ENCODE results near the gene CLEC4D. TPM values are rescaled to one million over a fixed set of nuclear protein-coding genes. Genes with fewer than 3 reads are reported as not detected.

The CLEC4D gene
- not detected in 2 replicates for total RNA-seq

GRCh38 chr12:8513256-8513655, at the start of gene CLEC4D:
CLEC4D (plus strand) TSS chr12:8513503; CDS start chr12:8513733, 230 bp downstream.
- Histone ChIP-seq H3K36me3 (ENCODE audit: insufficient read depth, low read length) (no peaks in the 10 kb centered on the region), H3K27ac (ENCODE audit: low read depth, low read length) (no peak within 1 kb of the TSS), H4K20me1 (ENCODE audit: insufficient read depth, low read length) (no peaks in the 10 kb centered on the region), H3K79me2 (ENCODE audit: insufficient read depth, low read length) (no peaks in the 10 kb centered on the region), H3K27me3 (ENCODE audit: insufficient read depth, low read length) (no peaks in the 10 kb centered on the region), H3K4me3 (ENCODE audit: insufficient read depth, low read length) (no peak within 1 kb of the TSS), H2AFZ (ENCODE audit: low read length) (no peak within 1 kb of the TSS), H3K4me1 (ENCODE audit: insufficient read depth, low read length) (no peaks in the 10 kb centered on the region), H3K9me3 (ENCODE audit: low read depth, low read length) (no peaks in the 10 kb centered on the region), H3K4me2 (ENCODE audit: insufficient read depth, low read length) (no peak within 1 kb of the TSS)
- no peak for TF ChIP-seq CTCF (IDR thresholded peaks at IDR 0.05; ENCODE audit: extremely low read depth, low read depth, low read length)
- no peak for DNase-seq (ENCODE audit: insufficient read length, low spot score, missing footprints)

- DNase-seq (ENCODE audit: insufficient read length, low spot score, missing footprints) = no peak
- no peaks in the 10 kb centered on the region for H3K36me3 ChIP-seq (ENCODE audit: insufficient read depth, low read length)
- no peak for TF ChIP-seq CTCF (IDR thresholded peaks at IDR 0.05; ENCODE audit: extremely low read depth, low read depth, low read length)
Observed at GRCh38 chr12:8465301-8465996, 47.9 kb upstream of the CLEC4D start.

GRCh38 chr12:8466241-8466640, 47.1 kb upstream of the CLEC4D start:
- H2AFZ ChIP-seq (ENCODE audit: low read length) = no peak overlapping the region
- no peaks in the 10 kb centered on the region for H3K79me2 ChIP-seq (ENCODE audit: insufficient read depth, low read length)
- no peak overlapping the region for H3K4me3 ChIP-seq (ENCODE audit: insufficient read depth, low read length)
- no peaks in the 10 kb centered on the region for H3K27me3 ChIP-seq (ENCODE audit: insufficient read depth, low read length)
- H3K9me3 ChIP-seq (ENCODE audit: low read depth, low read length) = no peaks in the 10 kb centered on the region
- no peaks in the 10 kb centered on the region for H3K36me3 ChIP-seq (ENCODE audit: insufficient read depth, low read length)
- H3K4me1 ChIP-seq (ENCODE audit: insufficient read depth, low read length) = no peaks in the 10 kb centered on the region
- H4K20me1 ChIP-seq (ENCODE audit: insufficient read depth, low read length) = no peaks in the 10 kb centered on the region
- H3K27ac ChIP-seq (ENCODE audit: low read depth, low read length) = no peak overlapping the region
- DNase-seq (ENCODE audit: insufficient read length, low spot score, missing footprints) = no peak
- TF ChIP-seq CTCF (IDR thresholded peaks at IDR 0.05; ENCODE audit: extremely low read depth, low read depth, low read length) = no peak
- no peak overlapping the region for H3K4me2 ChIP-seq (ENCODE audit: insufficient read depth, low read length)

More at GRCh38 chr12:8465301-8465996, 47.9 kb upstream of the CLEC4D start:
- Histone ChIP-seq H3K9me3 (ENCODE audit: low read depth, low read length) (no peaks in the 10 kb centered on the region), H3K4me3 (ENCODE audit: insufficient read depth, low read length) (no peak overlapping the region), H4K20me1 (ENCODE audit: insufficient read depth, low read length) (no peaks in the 10 kb centered on the region), H3K27ac (ENCODE audit: low read depth, low read length) (no peak overlapping the region), H2AFZ (ENCODE audit: low read length) (no peak overlapping the region), H3K4me2 (ENCODE audit: insufficient read depth, low read length) (no peak overlapping the region), H3K79me2 (ENCODE audit: insufficient read depth, low read length) (no peaks in the 10 kb centered on the region), H3K27me3 (ENCODE audit: insufficient read depth, low read length) (no peaks in the 10 kb centered on the region), H3K4me1 (ENCODE audit: insufficient read depth, low read length) (no peaks in the 10 kb centered on the region)

GRCh38 chr12:8471090-8471489, 42.2 kb upstream of the CLEC4D start:
- H4K20me1 ChIP-seq (ENCODE audit: insufficient read depth, low read length) = no peaks in the 10 kb centered on the region
- TF ChIP-seq CTCF (IDR thresholded peaks at IDR 0.05; ENCODE audit: extremely low read depth, low read depth, low read length) = no peak
- H3K27ac ChIP-seq (ENCODE audit: low read depth, low read length) = no peak overlapping the region
- no peaks in the 10 kb centered on the region for H3K27me3 ChIP-seq (ENCODE audit: insufficient read depth, low read length)
- no peaks in the 10 kb centered on the region for H3K4me1 ChIP-seq (ENCODE audit: insufficient read depth, low read length)
- H3K79me2 ChIP-seq (ENCODE audit: insufficient read depth, low read length) = no peaks in the 10 kb centered on the region
- no peaks in the 10 kb centered on the region for H3K36me3 ChIP-seq (ENCODE audit: insufficient read depth, low read length)
- H3K4me2 ChIP-seq (ENCODE audit: insufficient read depth, low read length) = no peak overlapping the region
- H3K4me3 ChIP-seq (ENCODE audit: insufficient read depth, low read length) = no peak overlapping the region
- no peaks in the 10 kb centered on the region for H3K9me3 ChIP-seq (ENCODE audit: low read depth, low read length)
- no peak overlapping the region for H2AFZ ChIP-seq (ENCODE audit: low read length)
- no peak for DNase-seq (ENCODE audit: insufficient read length, low spot score, missing footprints)
